HCT116 (cell line): ENCODE data around the gene TAF11L2. TPM values are rescaled to one million over a fixed set of nuclear protein-coding genes. Genes with fewer than 3 reads are reported as not detected.

Source experiments
- ATAC-seq: fragments of 200-7000 bp; cut with Tn5 transposase; 2 replicates; pipeline ENCODE4 v1.9.1; 2020; ENCODE audit warnings: mild to moderate bottlenecking, moderate library complexity
- BruUV-seq: library from RNA; stranded (reverse); fragments of 400-500 nt; replicated peaks from 2 replicates; lab custom pipeline; 2021; lab: Mats Ljungman, UMichigan
- CTCF ChIA-PET: fragments of 300-600 bp; sonication (Branson Sonifier 250); formaldehyde crosslinking; loops from one replicate; lab custom pipeline; 2021; ENCODE audit warnings: antibody characterized with exemption; lab: Charles Lee
- POLR2A ChIA-PET: fragments of 300-600, 350-600 bp; sonication (Branson Sonifier 250); formaldehyde crosslinking; loops from one replicate; lab custom pipeline; 2021; ENCODE audit warnings: antibody characterized with exemption; lab: Charles Lee
- RAD21 ChIA-PET, 2 experiments: fragments of 300-600 bp; sonication (Branson Sonifier 250); formaldehyde crosslinking; loops; one replicate each; lab custom pipeline; 2023; ENCODE audit warnings: low total read pairs in 2 of 2; ENCODE audit not compliant: uncharacterized antibody in 2 of 2, unreplicated experiment in 2 of 2, low non-redundant PET in 1 of 2; lab: Charles Lee
- DNase-seq: peaks from one replicate; pipeline ENCODE4 v3.0.0-alpha.2; 2010; ENCODE audit warnings: low read depth, low spot score
- H2AFZ ChIP-seq: fragments of 200-600 bp; shearing (Covaris generic), sonication (generic); 2 replicates; pipeline ENCODE4 v1.6.1; 2017; ENCODE audit warnings: low read depth, mixed run types, mixed read lengths, antibody characterized with exemption, low read length; ENCODE audit not compliant: poor library complexity, severe bottlenecking
- H3K27ac ChIP-seq: 2 replicates; pipeline ENCODE4 v1.5.1; 2012; ENCODE audit warnings: low read depth, low read length
- H3K27me3 ChIP-seq: fragments of 200-600 bp; sonication (generic); 2 replicates; pipeline ENCODE4 v1.6.1; 2016; ENCODE audit warnings: mixed run types, low read length, mixed read lengths; ENCODE audit not compliant: insufficient read depth
- H3K36me3 ChIP-seq, 2 experiments: fragments of 200-500 bp in 1 of 2; fragments of 200-600 bp in 1 of 2; sonication (Bioruptor generic) in 1 of 2; sonication (generic) in 1 of 2; 2 replicates each; pipeline versions ENCODE4 v1.5.1 to v1.6.1; 2014 to 2016; ENCODE audit warnings: low read length in 2 of 2, inconsistent platforms in 1 of 2, mixed read lengths in 1 of 2, mixed run types in 1 of 2; ENCODE audit not compliant: insufficient read depth in 2 of 2, control insufficient read depth in 1 of 2
- H3K4me1 ChIP-seq, 2 experiments: fragments of 200-600 bp in 1 of 2; sonication (generic) in 1 of 2; 2 replicates each; pipeline versions ENCODE4 v1.5.1 to v1.6.1; 2012 to 2017; ENCODE audit warnings: low read length in 2 of 2, inconsistent platforms in 1 of 2, mild to moderate bottlenecking in 1 of 2, mixed read lengths in 1 of 2, mixed run types in 1 of 2, moderate library complexity in 1 of 2; ENCODE audit not compliant: insufficient read depth in 2 of 2, control insufficient read depth in 1 of 2
- H3K4me2 ChIP-seq: fragments of 200-600 bp; sonication (generic); 2 replicates; pipeline ENCODE4 v1.6.1; 2017; ENCODE audit warnings: mixed run types, low read length, mixed read lengths
- H3K4me3 ChIP-seq, 2 experiments: fragments of 200-600 bp in 1 of 2; sonication (generic) in 1 of 2; replicated peaks in 1 of 2; 2 replicates each; pipeline ENCODE4 v1.5.1; 2011 to 2016; ENCODE audit warnings: low read length in 2 of 2, control low read depth in 1 of 2, low read depth in 1 of 2, mild to moderate bottlenecking in 1 of 2, mixed read lengths in 1 of 2, mixed run types in 1 of 2
- H3K79me2 ChIP-seq: fragments of 200-600 bp; sonication (generic); 2 replicates; pipeline ENCODE4 v1.6.1; 2017; ENCODE audit warnings: mild to moderate bottlenecking, mixed run types, low read length, moderate library complexity, mixed read lengths; ENCODE audit not compliant: insufficient read depth
- H3K9ac ChIP-seq: fragments of 200-600 bp; sonication (generic); 2 replicates; pipeline ENCODE4 v1.6.1; 2016; ENCODE audit warnings: low read length, mixed read lengths
- H3K9me2 ChIP-seq: fragments of 200-600 bp; sonication (generic), shearing (Covaris generic); 2 replicates; pipeline ENCODE4 v1.6.1; 2017; ENCODE audit warnings: mixed run types, mild to moderate bottlenecking, moderate library complexity; ENCODE audit not compliant: insufficient read depth
- H3K9me3 ChIP-seq, 2 experiments: fragments of 200-500 bp in 1 of 2; fragments of 200-600 bp in 1 of 2; sonication (Bioruptor generic) in 1 of 2; sonication (generic) in 1 of 2; 2 replicates each; pipeline ENCODE4 v1.6.1; 2014 to 2017; ENCODE audit warnings: low read length in 2 of 2, mixed read lengths in 2 of 2, inconsistent platforms in 1 of 2, low read depth in 1 of 2, mild to moderate bottlenecking in 1 of 2, mixed run types in 1 of 2, moderate library complexity in 1 of 2; ENCODE audit not compliant: control insufficient read depth in 1 of 2, insufficient read depth in 1 of 2
- H4K20me1 ChIP-seq: fragments of 200-600 bp; sonication (generic), shearing (Covaris generic); 2 replicates; pipeline ENCODE4 v1.6.1; 2017; ENCODE audit warnings: mixed run types, mild to moderate bottlenecking, moderate library complexity; ENCODE audit not compliant: insufficient read depth
- ATF3 ChIP-seq: IDR thresholded peaks from 2 replicates; pipeline ENCODE4 v1.6.1; 2012
- CBX3 ChIP-seq: IDR thresholded peaks from 2 replicates; pipeline ENCODE4 v1.6.1; 2012; ENCODE audit warnings: low read depth
- CEBPB ChIP-seq: IDR thresholded peaks from 2 replicates; pipeline ENCODE4 v1.6.1; 2012; ENCODE audit warnings: low read depth
- EGR1 ChIP-seq: IDR thresholded peaks from 2 replicates; pipeline ENCODE4 v1.6.1; 2012; ENCODE audit warnings: low read depth
- ELF1 ChIP-seq: IDR thresholded peaks from 2 replicates; pipeline ENCODE4 v1.6.1; 2012; ENCODE audit warnings: low read depth, borderline replicate concordance
- EZH2phosphoT487 ChIP-seq: fragments of 200-600 bp; IDR thresholded peaks from 2 replicates; pipeline ENCODE4 v1.6.1; 2018; ENCODE audit warnings: antibody characterized with exemption, borderline replicate concordance
- JUND ChIP-seq: IDR thresholded peaks from 2 replicates; pipeline ENCODE4 v1.6.1; 2012
- MAX ChIP-seq: IDR thresholded peaks from 2 replicates; pipeline ENCODE4 v1.6.1; 2012
- POLR2AphosphoS5 ChIP-seq: IDR thresholded peaks from 2 replicates; pipeline ENCODE4 v1.6.1; 2011; ENCODE audit warnings: mild to moderate bottlenecking, low read depth, low read length, moderate library complexity
- RAD21 ChIP-seq: IDR thresholded peaks from 2 replicates; pipeline ENCODE4 v1.6.1; 2012; ENCODE audit warnings: low read depth, mild to moderate bottlenecking
- REST ChIP-seq: IDR thresholded peaks from 2 replicates; pipeline ENCODE4 v1.6.1; 2012; ENCODE audit warnings: low read depth
- SRF ChIP-seq: IDR thresholded peaks from 2 replicates; pipeline ENCODE4 v1.6.1; 2012; ENCODE audit warnings: low read depth
- ZBTB33 ChIP-seq: IDR thresholded peaks from 2 replicates; pipeline ENCODE4 v1.6.1; 2011; ENCODE audit warnings: mild to moderate bottlenecking, low read length, moderate library complexity; ENCODE audit not compliant: insufficient replicate concordance; ENCODE audit errors: extremely low read depth
- intact Hi-C: fragments of 100-400 bp; cut with micrococcal nuclease; formaldehyde crosslinking; loops from 2 replicates; pipeline ENCODE4 v1.10.0; 2022
- total RNA-seq: library from RNA; stranded (reverse); gene quantifications from one replicate; pipeline ENCODE4 v1.2.1, GENCODE V29; 2021; ENCODE audit not compliant: unreplicated experiment

TAF11L2 gene
- total RNA-seq, 1 experiment from 2014 or later = not detected

- no peak overlapping the region for H3K9ac ChIP-seq
- H3K79me2 ChIP-seq = no peaks in the 10 kb centered on the region
- no peaks in the 10 kb centered on the region for H4K20me1 ChIP-seq
- DNase-seq (no peak), ATAC-seq (no peak)
- no peak overlapping the region for H3K27ac ChIP-seq
- H3K4me3 ChIP-seq = no peak overlapping the region
- no peak overlapping the region for H3K4me2 ChIP-seq
- H3K27me3 ChIP-seq = no peaks in the 10 kb centered on the region
- BruUV-seq = no TSS peak
- ChIA-PET RAD21 (no interaction called here), POLR2A (no interaction called here), CTCF (no interaction called here)
- H3K4me1 ChIP-seq = no peaks in the 10 kb centered on the region
- TF ChIP-seq CEBPB (no peak), ZBTB33 (no peak), ELF1 (no peak), POLR2AphosphoS5 (no peak)
- H2AFZ ChIP-seq = no peak overlapping the region
- H3K9me3 ChIP-seq = no peaks in the 10 kb centered on the region; a peak in 1 of 4 replicates
- H3K36me3 ChIP-seq = no peaks in the 10 kb centered on the region
- intact Hi-C loops = no loop called here
- no peaks in the 10 kb centered on the region for H3K9me2 ChIP-seq
Observed at GRCh38 chr5:17481378-17481777, 16.7 kb upstream of the TAF11L2 start.

- no peak for DNase-seq
- RAD21 ChIA-PET = no interaction called here
- Histone ChIP-seq H3K27me3 (no peaks in the 10 kb centered on the region), H3K27ac (no peak overlapping the region), H3K9ac (no peak overlapping the region), H3K4me2 (no peak overlapping the region), H4K20me1 (no peaks in the 10 kb centered on the region), H3K9me3 (no peaks in the 10 kb centered on the region; a peak in 1 of 4 replicates), H3K9me2 (no peaks in the 10 kb centered on the region), H3K4me3 (no peak overlapping the region), H3K36me3 (no peaks in the 10 kb centered on the region), H2AFZ (no peak overlapping the region), H3K4me1 (no peaks in the 10 kb centered on the region), H3K79me2 (no peaks in the 10 kb centered on the region)
- intact Hi-C loops = no loop called here
- BruUV-seq = no TSS peak
- no peak for ATAC-seq
- CTCF ChIA-PET = no interaction called here
- POLR2A ChIA-PET = no interaction called here
- TF ChIP-seq JUND (no peak), ZBTB33 (no peak), SRF (no peak), CEBPB (no peak), RAD21 (no peak), EZH2phosphoT487 (no peak), EGR1 (no peak), MAX (no peak), ATF3 (no peak), REST (no peak), CBX3 (no peak)
Observed at GRCh38 chr5:17482790-17483189, 15.2 kb upstream of the TAF11L2 start.
